Upper lobe of right lung (tissue), 1 donor: ENCODE data around the gene CADPS2. TPM values are rescaled to one million over a fixed set of nuclear protein-coding genes. Genes with fewer than 3 reads are reported as not detected.

Experiments
- ATAC-seq: fragments of 200-7000 bp; cut with Tn5 transposase; one replicate; pipeline ENCODE4 v1.9.1; 2020; ENCODE audit warnings: mild to moderate bottlenecking, moderate library complexity
- DNase-seq: peaks from one replicate; pipeline ENCODE4 v3.0.0-alpha.2; 2020
- H3K27ac ChIP-seq: fragments of 200-600 bp; one replicate; pipeline ENCODE4 v1.8.0; 2022
- H3K27me3 ChIP-seq: fragments of 200-600 bp; one replicate; pipeline ENCODE4 v1.8.0; 2022; ENCODE audit warnings: mild to moderate bottlenecking
- H3K36me3 ChIP-seq: fragments of 200-600 bp; one replicate; pipeline ENCODE4 v1.8.0; 2022
- H3K4me1 ChIP-seq: fragments of 200-600 bp; one replicate; pipeline ENCODE4 v1.8.0; 2022
- H3K4me3 ChIP-seq: fragments of 200-600 bp; one replicate; pipeline ENCODE4 v1.8.0; 2022; ENCODE audit warnings: mild to moderate bottlenecking
- H3K9me3 ChIP-seq: fragments of 200-600 bp; one replicate; pipeline ENCODE4 v1.8.0; 2022
- intact Hi-C: fragments of 100-400 bp; cut with DNase I; formaldehyde crosslinking; loops from one replicate; pipeline ENCODE4 v1.11.0; 2022
- total RNA-seq: library from RNA; stranded (reverse); fragmentation: NEBNext Ultra II Directional; extraction: Animal tissue kit (Norgen Biotek cat#: 25700); gene quantifications from one replicate; pipeline ENCODE4 v1.2.1, GENCODE V29; 2021
- TF ChIP-seq, protein P1 (sequence below): fragments of 200-600 bp; IDR thresholded peaks from one replicate; pipeline ENCODE4 v1.8.0; 2022; ENCODE audit warnings: antibody characterized with exemption
- donor health status: DM: no; HTN: yes; CAD: no; lungs with severe emphysema.

The CADPS2 gene
- total RNA-seq, 1 donor from 2014 or later, result 46.1 TPM

GRCh38 chr7:122710916-122711315 is 175.3 kb downstream of the CADPS2 start:
- DNase-seq (no peak), ATAC-seq (no peak)
- Histone ChIP-seq H3K9me3 (no peaks in the 10 kb centered on the region), H3K27ac (no peak overlapping the region), H3K4me3 (no peak overlapping the region), H3K36me3 (no peaks in the 10 kb centered on the region), H3K27me3 (no peaks in the 10 kb centered on the region), H3K4me1 (no peaks in the 10 kb centered on the region)
- TF ChIP-seq, protein P1, sequence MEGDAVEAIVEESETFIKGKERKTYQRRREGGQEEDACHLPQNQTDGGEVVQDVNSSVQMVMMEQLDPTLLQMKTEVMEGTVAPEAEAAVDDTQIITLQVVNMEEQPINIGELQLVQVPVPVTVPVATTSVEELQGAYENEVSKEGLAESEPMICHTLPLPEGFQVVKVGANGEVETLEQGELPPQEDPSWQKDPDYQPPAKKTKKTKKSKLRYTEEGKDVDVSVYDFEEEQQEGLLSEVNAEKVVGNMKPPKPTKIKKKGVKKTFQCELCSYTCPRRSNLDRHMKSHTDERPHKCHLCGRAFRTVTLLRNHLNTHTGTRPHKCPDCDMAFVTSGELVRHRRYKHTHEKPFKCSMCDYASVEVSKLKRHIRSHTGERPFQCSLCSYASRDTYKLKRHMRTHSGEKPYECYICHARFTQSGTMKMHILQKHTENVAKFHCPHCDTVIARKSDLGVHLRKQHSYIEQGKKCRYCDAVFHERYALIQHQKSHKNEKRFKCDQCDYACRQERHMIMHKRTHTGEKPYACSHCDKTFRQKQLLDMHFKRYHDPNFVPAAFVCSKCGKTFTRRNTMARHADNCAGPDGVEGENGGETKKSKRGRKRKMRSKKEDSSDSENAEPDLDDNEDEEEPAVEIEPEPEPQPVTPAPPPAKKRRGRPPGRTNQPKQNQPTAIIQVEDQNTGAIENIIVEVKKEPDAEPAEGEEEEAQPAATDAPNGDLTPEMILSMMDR, result no peak
- intact Hi-C loops, result no loop called here

DNA sequence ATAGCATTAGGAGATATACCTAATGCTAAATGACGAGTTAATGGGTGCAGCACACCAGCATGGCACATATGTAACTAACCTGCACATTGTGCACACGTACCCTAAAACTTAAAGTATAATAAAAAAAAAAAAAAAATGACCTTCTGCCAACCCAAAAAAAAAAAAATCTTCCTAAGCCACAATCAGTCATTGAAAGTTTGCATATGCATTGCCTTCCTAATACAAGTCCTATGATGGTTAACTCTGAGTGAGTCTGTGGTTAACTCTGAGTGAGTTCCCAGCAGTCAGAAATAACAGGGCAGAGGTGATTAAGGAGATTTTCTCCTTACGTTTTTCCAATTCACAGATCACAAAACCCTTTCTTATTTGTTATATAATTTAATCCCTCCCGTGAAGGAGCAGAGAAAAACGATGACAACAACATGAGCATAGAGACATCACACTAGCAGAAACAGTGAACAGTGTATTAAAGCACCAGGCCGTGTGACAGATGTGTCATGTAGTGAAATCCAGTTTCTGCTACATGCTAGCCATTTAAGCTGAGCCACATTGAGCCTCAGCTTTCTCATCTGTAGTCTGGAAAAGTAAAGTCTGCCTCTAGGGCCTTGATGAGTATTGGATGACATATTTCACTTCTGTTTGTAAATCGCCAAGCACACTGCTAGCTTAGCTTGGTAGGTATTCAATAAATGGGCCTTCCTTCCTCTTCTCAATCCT is 176.2 kb downstream of the CADPS2 start:
- intact Hi-C loops, result no loop called here

DNA sequence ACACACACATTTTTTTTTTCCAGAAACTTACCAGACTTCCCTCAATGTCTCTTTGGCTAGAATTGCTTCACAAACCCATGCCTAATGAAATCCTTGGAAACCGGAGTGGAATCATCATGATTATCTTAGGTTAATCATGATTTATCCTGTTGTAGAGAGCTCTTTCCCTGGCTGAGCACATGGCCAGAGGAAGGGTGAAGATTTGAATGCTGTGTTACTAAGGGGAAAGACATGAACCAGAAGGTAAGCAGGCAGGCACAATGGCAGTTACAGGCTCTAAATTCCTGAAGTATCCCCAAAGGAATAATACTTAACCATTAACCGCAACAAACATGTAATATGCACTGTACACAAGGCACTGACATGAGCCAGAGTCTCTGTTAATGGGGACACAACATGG is 179.4 kb downstream of the CADPS2 start:
- no peaks in the 10 kb centered on the region for H3K36me3 ChIP-seq
- no peak for ATAC-seq
- no peaks in the 10 kb centered on the region for H3K27me3 ChIP-seq
- intact Hi-C loops, result no loop called here
- DNase-seq, result no peak
- TF ChIP-seq, protein P1, result no peak
- H3K27ac ChIP-seq, result no peak overlapping the region
- H3K4me1 ChIP-seq, result no peaks in the 10 kb centered on the region
- no peaks in the 10 kb centered on the region for H3K9me3 ChIP-seq
- no peak overlapping the region for H3K4me3 ChIP-seq

More for the DNA sequence above, 176.2 kb downstream of the CADPS2 start:
- DNase-seq (no peak), ATAC-seq (no peak)
- Histone ChIP-seq H3K27me3 (no peaks in the 10 kb centered on the region), H3K9me3 (no peaks in the 10 kb centered on the region), H3K4me3 (no peak overlapping the region), H3K36me3 (no peaks in the 10 kb centered on the region), H3K27ac (no peak overlapping the region), H3K4me1 (no peaks in the 10 kb centered on the region)
- TF ChIP-seq, protein P1, result no peak

DNA sequence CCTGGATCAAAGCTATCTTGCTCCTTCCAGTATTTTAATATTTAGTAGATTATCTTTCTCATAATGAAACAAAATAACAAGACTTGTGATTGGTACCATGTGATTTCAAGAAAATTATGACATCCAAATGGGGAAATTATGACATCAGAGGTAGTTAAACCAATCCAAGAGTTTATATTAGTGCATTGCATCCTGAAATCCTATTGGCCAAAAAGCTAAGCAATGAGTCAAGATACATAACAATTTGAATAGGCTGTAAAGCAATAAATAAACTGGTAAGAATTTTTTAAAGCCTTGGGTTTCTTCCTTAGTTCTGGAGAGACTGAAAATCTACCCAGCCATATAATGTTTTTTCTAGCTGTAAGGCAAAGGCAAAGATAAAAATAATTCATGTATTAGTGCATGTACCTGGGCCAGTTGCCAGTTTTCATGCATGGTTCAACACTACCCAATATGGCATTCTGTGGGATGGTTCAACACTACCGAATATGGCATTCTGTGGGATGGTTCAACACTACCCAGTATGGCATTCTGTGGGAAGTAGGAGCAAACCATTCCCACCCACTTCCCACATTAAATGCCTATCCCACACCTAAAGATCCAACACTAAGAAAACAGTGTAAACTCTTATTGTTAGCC is 183.3 kb downstream of the CADPS2 start, which contains the start of gene RNF148:
Gene RNF148, minus strand, starts transcription at position 51 of the 639 bp plus-strand sequence. CDS start 172 bp downstream, outside the sequence.
- H3K27ac ChIP-seq, result no peak within 1 kb of the TSS
- no peaks in the 10 kb centered on the region for H3K4me1 ChIP-seq
- TF ChIP-seq, protein P1, result no peak
- H3K4me3 ChIP-seq, result no peak within 1 kb of the TSS
- DNase-seq, result no peak
- H3K27me3 ChIP-seq, result no peaks in the 10 kb centered on the region
- H3K9me3 ChIP-seq, result no peaks in the 10 kb centered on the region
- no peak for ATAC-seq
- H3K36me3 ChIP-seq, result no peaks in the 10 kb centered on the region
- intact Hi-C loops, result no loop called here

DNA sequence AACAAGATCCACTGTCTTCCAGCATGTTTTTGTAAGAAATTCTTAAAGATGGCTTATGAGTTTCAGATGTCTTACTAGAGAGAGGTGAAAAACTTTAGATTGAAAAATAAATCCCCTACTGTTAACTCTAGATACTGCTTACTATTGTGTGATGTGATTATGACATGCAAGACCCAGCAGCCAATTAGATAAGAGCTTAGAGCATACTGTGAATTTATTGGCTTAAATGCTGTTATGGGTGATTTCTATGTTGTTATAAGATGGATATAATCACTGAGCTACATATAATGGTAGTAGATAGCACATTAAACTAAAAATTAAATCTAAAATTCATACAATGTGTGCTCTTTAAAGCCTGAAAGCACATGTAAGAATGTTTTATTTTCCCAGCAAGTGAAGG is 187.2 kb downstream of the CADPS2 start, which contains the start of gene RNF133:
Gene RNF133, minus strand, starts transcription at position 101 of the 400 bp plus-strand sequence. CDS start 199 bp downstream, outside the sequence.
- Histone ChIP-seq H3K36me3 (no peaks in the 10 kb centered on the region), H3K4me1 (no peaks in the 10 kb centered on the region), H3K9me3 (no peaks in the 10 kb centered on the region), H3K27me3 (no peaks in the 10 kb centered on the region), H3K27ac (no peak within 1 kb of the TSS), H3K4me3 (no peak within 1 kb of the TSS)
- TF ChIP-seq, protein P1, result no peak
- intact Hi-C loops, result no loop called here
- DNase-seq, result no peak
- no peak for ATAC-seq
